GM21367 (cell line): ENCODE data around the gene ITGBL1.

Experiments
- ATAC-seq: cut with Tn5 transposase; IDR thresholded peaks from one replicate; pipeline ENCODE4 v1.9.1; 2021; ENCODE audit not compliant: unreplicated experiment

ITGBL1 gene

DNA sequence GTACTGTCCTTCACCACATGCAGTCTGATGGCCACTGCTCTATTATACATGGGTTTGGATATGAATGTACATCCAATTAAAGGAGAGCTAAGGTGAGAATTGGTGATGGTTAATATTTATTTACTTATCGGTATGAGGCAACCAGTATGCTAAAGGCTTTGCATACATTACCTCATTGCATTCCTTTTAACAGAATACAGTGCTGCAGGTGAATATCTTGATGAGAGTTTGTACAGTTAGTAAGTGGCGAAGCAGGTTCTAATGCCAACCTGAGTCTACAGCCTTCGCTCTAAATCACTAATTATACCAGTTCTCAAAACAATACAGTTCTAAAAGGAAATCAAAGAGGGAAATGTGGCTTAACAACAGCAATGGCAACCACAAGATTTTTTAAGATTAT lies 284.1 kb downstream of the ITGBL1 start:
- no peak for ATAC-seq

DNA sequence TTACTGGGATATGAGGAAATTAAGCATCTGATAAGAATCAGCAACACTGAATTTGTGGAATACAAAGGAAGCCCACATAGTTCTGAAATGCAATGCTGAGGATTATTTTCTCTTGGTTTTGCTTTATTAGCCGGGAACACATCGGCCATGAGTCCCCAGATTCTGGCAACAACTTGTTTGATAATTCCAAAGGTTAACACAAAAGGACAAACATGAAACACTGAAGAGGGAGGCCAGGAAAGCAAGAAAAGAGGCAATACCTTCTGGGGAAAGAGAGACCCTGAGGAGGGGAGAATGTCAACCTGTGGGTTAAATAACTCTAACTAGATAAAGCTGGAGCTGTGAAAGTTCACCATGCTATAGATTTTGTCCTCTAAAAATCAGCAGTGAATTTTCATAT lies 285.9 kb downstream of the ITGBL1 start:
- no peak for ATAC-seq

DNA sequence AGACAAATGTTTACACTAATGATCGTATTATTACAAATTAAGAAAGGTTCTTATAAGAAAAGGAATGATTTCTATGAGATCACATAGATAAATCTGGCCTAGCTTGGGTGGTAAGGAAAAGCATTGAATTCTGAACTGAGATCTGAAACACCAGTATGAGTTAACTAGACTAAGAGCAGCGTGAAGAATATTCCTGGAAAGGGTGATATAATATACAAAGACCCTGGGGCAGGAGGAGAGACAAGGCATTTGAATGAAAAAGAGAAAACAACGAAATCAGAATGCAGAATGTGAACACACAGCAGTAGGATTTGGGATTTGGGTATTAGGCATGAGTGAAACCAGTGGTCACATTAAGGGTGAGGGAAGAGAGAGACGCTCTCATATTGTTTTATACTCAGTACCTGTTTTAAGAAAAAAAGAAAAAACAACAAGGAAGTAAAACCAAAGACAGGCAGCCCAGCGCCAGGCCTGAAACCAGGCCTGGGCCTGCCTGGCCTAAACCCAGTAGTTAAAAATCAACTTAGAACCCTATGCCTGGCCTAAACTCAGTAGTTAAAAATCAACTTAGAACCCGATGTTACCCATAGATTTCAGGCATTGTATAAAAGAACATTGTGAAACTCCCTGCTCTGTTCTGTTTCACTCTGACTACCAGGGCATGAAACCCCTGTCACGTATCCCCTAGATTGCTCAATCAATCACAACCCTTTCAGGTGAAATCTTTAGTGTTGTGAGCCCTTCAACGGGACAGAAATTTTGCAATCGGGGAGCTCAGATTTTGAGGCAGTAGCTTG lies 287.1 kb downstream of the ITGBL1 start:
- ATAC-seq, result peak; percentile 86

DNA sequence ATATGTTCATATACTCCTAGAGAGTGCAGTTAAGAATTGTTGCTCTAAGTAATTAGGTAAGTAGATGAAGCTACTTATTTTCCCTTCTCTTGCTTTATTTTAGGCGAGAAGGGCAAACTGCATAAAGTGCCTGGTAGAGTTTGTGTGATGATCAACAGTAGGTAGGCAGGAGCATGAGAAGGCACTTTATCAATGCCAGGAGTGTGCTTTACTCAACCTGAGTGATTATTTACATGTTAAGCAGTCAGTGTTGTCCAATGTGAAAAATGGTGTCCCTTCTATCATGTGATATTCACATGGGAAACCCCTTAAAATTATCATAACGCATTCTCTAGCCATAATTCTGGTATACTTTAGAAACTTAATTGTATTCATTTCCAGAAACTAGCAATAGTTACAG lies 294.0 kb downstream of the ITGBL1 start:
- no peak for ATAC-seq

DNA sequence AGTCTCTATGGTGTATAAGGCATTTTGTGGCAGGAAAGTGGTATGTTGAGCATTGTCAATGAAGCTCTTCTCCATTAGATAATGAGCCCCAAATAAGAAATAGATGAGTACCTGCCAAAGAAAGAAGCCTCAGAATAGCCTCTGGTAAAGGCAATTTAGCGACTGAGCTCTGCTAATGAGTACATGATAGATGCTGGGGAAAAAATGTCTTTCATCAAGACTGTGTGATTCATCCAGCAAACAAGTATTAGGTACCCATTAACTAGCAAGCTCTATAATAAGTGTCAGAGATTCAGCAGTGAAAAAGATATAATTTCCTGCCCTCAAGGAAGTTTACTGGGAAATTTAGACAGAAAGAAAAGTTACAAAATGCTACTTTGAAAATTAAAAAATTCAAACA lies 294.6 kb downstream of the ITGBL1 start:
- no peak for ATAC-seq

DNA sequence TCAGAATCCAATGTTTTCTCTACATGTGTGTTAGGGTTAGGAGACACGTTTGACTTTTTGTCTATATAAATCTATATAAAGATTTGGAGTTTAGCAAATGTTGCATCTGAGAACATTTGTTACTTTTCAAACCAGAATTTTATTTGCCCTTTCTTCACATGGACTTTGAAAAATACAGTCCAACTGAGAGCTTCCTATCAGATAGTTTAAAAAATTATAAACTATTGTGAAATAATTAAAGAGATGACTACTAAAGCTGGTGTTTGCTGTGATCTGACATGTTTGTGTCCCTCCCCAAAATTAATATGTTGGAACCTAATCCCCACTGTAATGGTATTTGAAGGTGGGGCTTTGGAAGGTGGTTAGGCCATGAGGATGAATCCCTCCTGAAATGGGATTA lies 297.1 kb downstream of the ITGBL1 start:
- ATAC-seq, result no peak

DNA sequence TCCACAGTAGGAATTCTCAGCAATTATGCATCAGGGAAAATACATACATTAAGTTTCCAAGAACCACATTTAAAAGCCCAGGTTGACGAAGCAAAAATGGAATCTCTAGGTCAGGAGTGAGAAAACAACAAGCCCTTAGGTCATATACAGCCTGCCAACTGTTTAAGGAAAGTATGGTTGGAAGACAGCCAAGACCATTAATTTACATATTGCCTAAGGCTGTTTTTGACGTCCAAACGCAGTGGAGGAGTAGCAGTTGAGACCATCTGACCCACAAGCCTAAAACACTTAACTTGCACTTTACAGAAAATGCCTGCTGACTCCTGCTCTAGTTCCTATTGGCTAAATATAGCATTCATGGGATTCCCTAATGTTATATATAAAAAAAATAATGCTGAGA lies 299.0 kb downstream of the ITGBL1 start:
- peak; percentile 64 for ATAC-seq

DNA sequence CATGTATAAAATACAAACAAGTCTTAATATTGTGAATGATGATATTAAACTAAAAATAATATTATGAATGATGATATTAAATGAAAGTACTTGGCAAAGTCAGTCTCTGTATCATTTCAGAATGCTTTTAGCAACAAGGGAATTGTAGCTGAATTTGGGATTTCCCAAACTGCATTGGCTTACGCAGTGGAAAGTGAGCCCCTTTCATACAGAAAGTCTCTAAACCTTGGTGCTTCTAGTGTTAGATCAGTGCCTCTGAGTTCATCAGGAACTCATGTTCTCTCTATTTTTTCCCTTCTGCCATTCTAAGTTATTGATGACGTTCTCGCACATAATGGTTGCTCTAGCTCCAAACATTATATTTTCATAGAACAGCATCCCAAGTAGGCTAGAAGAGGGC lies 300.0 kb downstream of the ITGBL1 start:
- ATAC-seq, result no peak

DNA sequence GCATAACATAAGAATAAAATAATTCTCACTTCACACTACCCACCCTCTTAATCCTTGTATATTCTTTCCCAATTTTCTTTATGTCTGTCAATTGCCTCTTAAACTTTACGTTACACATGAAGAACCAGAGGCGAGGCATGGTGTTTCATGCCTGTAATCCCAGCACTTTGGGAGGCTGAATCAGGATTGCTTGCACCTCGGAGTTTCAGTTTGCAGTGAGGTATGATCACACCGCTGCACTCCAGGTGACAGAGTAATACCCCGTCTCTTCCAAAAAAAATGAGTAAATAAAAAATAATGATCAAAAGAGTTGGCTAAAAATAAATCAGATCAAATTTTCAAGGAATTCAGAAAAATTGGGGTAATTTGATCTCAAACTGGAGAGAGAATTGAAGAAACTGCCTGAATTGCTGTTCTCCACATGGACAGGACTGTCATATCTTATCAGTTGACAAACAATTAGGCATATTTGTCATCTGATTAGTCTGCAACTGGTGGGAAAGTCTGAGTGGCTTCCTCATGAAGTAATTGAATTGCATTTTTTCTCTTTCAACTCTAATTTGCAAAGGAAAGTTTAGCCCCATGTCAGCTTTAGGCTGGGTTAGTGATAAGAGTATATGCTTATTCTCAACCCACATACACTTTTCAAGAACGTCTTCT lies 302.9 kb downstream of the ITGBL1 start:
- ATAC-seq, result no peak

DNA sequence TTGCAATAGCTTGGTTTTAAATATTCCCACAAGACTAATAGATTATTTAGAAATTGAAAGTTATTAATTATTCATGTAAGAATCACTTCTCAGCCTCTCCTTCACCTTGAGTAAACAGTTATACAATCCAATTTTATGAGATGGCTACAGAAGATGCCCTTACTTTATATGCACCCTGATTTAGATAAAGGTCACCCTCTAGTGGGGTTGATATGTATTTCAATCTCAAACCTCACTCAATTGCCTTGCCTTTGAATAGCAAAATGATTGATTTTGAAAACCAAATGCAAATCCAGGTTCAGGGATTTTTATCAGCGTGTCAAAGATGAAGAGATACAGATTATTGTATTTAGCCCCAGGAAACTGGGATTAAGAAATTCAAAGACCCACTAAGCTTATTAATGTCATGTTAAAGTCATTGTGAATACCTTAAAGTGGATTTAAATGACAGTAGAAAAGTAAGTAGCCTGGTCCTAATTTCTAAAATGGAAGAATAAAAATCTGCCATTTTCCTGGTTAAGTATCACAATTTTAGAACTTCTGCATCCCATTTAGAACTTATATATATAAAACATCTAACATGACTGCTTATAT lies 305.1 kb downstream of the ITGBL1 start:
- ATAC-seq, result no peak

DNA sequence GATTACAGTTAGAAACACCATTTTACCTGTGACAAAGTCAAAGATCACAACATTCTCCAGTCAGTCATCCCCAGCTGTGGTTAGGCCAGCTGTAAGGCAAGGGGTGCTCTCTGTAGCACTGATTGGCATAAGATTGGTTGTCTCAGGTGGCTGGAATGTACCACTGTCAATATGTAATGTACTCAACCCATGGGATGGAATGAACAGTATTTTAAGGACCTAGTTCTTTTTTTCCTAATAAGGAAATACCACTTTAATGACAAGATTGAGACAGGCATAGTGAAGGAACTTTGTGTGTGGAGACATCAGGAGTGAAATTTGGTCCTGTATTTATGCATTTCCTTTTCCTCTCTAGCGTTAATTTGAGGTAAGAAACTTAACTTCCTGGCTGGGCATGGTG lies 310.7 kb downstream of the ITGBL1 start:
- ATAC-seq, result no peak
